Thyroid gland (tissue), 4 donors: ENCODE measurements around the gene AGPAT1.

Source experiments
- POLR2A ChIP-seq, 2 donors: fragments of 450-650 bp; IDR thresholded peaks; one replicate each; pipeline ENCODE4 v1.6.1; 2017; ENCODE audit warnings: antibody characterized with exemption in 2 of 2, mild to moderate bottlenecking in 2 of 2, moderate library complexity in 1 of 2
- TF ChIP-seq, protein P1 (sequence below), 6 experiments: fragments of 200-600 bp in 3 of 6; fragments of 450-650 bp in 3 of 6; sonication (generic) in 3 of 6; IDR thresholded peaks; one replicate each; pipeline ENCODE4 v1.5.1; 2016 to 2019; ENCODE audit warnings: antibody characterized with exemption in 6 of 6, mild to moderate bottlenecking in 2 of 6, inconsistent platforms in 1 of 6, moderate library complexity in 1 of 6

DNA sequence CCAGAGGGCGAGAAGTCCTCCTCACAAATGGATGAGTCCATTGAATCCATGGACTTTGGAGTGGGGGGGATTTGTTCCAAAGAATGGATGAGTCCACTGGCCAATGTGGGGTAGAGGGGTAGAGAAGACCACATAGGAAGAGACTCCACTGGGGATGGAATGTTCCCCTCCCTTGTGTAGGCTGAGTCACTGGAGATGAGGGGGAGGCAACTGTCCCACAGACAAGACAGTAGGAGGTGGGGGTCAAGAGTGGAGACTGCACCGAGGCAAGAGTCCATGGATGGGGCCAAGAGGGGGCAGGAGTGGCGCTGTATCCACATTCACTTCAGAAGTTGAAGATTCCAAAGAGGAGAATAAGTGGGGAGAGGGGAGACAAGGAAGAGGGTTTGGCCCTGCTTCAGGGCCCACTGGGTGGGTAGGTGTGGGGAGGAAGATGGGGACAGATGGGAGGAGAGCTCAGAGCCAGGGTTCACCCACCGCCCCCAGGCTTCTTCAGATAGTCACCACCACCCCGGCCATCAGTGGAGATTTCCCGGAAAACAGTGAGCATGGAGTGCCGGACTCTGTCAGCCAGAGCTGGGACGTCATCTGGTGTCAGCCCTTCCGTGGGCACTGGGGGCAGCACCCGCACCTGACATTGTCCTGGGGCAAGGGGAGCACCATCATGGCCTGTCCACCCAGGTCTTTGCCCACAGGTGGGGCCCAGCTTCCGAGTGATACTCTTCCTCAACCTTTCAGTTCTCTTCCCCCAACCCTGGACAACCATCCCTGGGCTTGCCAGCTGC lies 6.9 kb downstream of the AGPAT1 start:
- TF ChIP-seq, protein P1, sequence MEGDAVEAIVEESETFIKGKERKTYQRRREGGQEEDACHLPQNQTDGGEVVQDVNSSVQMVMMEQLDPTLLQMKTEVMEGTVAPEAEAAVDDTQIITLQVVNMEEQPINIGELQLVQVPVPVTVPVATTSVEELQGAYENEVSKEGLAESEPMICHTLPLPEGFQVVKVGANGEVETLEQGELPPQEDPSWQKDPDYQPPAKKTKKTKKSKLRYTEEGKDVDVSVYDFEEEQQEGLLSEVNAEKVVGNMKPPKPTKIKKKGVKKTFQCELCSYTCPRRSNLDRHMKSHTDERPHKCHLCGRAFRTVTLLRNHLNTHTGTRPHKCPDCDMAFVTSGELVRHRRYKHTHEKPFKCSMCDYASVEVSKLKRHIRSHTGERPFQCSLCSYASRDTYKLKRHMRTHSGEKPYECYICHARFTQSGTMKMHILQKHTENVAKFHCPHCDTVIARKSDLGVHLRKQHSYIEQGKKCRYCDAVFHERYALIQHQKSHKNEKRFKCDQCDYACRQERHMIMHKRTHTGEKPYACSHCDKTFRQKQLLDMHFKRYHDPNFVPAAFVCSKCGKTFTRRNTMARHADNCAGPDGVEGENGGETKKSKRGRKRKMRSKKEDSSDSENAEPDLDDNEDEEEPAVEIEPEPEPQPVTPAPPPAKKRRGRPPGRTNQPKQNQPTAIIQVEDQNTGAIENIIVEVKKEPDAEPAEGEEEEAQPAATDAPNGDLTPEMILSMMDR (IDR thresholded peaks at IDR 0.05), result no peak
- no peak for TF ChIP-seq POLR2A (IDR thresholded peaks at IDR 0.05)
